Kidney tubule cell (primary cell): ENCODE results near the gene SHANK3.
"Not testable (repeated sequence)": the region's sequence is repeated elsewhere in the genome, so short reads cannot be mapped to it uniquely, and the experiment has no call there.

Experiments
- DNase-seq: peaks from one replicate; pipeline ENCODE4 v3.0.0-alpha.2; 2018; ENCODE audit warnings: low spot score

Gene SHANK3

GRCh38 chr22:50653256-50653655, 19.4 kb upstream of the SHANK3 start:
- DNase-seq = no peak

- not testable (repeated sequence) for DNase-seq
These were observed 18.0 kb upstream of the SHANK3 start for GRCh38 chr22:50654664-50655063.

DNA sequence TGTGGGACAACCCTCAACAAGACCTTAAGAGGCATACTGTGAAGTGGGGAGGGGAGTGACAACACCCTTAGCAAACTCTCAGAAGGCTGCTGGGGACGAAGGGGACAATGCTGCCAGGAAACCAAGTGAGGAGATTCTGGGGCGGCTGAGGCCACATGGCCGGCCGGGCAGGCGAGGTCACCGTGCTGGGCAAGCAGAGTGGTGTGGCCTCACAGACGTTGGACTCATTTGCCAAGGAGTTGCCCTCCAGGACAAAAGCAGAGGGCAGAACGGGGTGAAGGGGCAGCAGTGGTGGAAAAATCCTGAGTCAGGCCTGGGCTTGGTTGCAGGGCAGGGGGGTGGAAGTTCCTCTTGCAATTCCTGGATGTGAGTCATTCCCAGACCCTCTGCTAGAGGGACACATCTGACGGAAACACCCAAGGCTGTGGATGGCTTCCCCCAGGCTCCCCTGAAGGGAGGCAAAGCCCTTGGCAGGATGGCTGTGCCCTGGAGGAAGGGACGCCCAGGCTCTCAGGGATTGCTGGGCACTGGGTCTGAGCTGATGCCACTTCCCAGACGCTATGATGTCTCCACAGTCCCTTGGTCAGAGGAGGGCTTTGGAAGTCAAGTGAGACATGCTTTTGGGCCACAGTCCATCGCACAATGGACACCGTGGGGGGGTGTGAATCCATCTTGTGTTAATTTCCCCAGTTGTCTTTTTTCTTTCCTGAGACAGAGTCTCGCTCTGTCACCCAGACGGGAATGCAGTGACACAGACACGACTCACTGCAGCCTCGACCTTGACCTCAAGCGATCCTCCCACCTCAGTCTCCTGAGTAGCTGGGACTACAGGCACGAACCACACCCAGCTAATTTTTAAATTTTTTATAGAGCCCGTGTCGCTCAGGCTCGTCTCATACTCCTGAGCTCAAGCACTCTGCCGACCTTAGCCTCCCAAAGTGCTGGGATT, 16.2 kb upstream of the SHANK3 start:
- peak; percentile 87 for DNase-seq

GRCh38 chr22:50657925-50658324, 14.7 kb upstream of the SHANK3 start:
- no peak for DNase-seq

DNA sequence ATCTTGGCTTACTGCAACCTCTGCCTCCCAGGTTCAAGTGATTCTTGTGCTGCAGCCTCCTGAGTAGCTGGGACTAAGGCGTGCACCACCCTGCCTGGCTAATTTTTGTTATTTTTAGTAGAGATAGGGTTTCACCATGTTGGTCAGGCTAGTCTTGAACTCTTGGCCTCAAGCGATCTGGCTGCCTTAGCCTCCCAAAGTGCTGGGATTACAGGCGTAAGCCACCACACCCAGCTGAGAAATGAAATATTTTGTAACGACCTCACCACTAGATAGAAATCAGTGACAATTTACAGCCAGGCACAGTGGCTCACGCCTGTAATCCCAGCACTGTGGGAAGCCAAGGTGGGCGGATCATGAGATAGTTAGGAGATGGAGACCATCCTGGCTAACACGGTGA, 12.9 kb upstream of the SHANK3 start:
- not testable (repeated sequence) for DNase-seq

DNA sequence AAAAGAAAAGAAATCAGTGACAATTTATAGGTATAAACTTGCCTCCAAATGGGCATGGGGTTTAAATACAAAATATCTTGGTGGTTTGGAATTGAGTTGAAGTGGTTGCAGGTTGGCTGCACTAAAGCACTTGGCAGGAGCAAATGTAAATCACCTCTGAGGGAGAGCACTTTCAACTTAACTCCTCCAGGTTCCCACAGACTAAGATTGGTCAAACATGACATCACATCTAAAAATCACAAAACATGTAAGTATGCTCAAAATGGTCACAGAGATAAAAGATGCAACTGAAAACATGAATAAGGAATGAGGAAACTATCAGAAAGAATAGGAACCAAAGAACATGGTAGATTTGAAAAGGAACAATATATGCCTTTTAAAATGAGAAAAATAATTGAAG, 12.3 kb upstream of the SHANK3 start:
- no peak for DNase-seq

DNA sequence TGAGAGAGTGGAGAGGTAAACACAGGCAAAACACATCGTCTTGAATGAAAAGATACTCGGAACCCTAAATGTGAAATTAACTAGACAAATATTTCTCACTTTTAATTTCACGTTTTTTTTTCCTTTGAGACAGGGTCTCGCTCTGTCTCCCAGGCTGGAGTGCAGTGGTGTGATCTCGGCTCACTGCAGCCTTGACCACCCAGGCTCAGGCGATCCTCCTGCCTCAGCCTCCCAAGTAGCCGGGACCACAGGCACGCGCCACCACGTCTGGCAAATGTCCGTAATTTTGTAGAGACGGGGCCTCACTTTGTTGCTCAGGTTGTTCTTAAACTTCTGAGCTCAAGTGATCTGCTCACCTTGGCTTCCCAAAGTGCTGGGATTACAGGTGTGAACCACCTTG, 7.4 kb upstream of the SHANK3 start:
- no peak for DNase-seq

DNA sequence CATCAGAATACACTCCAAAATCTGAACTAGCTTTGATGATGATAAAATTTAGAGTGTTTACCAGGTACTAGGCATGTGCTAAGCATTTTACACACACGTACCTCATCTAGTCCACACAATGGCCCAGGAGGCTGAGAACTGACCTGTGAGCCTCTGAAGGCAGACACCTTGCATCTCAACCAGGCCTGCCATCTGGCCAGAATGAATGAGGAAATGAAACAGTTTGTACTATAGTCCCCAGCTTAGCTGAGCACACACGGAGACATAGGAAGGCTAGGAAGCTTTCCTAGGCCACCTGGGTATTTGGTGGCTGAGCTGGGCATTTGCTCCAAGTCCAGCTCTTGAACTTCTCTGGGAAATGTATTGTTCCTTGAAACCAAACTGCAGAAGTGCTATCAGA, 6.9 kb upstream of the SHANK3 start:
- DNase-seq = no peak

- DNase-seq = no peak
These were observed 2.1 kb upstream of the SHANK3 start for GRCh38 chr22:50670513-50670912.

GRCh38 chr22:50670914-50671538, 1.6 kb upstream of the SHANK3 start:
- DNase-seq = no peak

GRCh38 chr22:50671641-50672040, 982 bp upstream of the SHANK3 start:
- no peak for DNase-seq

GRCh38 chr22:50672041-50672440, 582 bp upstream of the SHANK3 start:
- DNase-seq = no peak

DNA sequence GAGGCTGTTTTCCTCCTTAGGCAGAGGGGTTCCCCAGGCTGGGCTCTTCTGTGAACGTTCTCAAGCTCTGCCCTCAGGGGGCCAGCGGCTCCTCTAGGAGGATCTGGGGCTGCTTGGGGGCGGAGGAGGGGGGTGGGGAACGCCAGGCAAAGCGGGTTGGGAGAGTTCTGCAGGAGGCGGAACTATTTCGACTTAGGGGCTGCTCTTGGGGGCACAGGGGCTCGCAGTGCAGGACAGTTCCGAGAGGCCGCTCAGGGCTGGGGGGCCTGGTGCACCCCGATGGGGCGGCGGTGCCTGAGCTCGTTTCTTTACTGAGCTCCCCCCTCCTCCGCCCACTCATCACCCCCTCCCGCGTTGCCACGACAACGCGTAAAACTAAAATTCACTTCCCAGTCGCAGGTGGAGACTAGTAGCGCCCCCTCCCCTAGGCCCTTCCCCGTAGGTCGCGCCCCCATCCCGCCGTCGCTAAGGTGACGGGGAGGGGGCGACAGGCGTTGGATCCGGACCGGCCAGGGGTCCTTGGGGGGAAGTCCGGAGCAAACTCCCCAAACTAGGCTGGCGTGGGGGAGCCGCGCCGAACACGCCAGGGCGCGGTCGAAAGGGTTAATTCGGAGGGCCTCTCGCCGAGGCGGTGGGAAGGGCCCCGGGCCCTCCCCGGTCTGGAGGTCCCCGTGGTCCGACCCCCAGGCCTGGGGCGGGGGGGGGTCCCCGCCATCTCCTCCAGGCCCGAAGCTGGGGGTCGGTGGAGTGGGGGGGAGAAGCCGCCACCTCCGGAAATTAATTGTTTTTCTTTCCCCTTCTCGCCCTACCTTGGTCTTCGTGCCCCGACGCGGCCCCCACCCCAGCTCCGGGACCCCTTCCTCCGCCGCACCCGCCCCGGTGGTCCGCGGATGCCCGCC, 857 bp downstream of the SHANK3 start:
- DNase-seq = no peak

- DNase-seq = no peak
These were observed 1.5 kb downstream of the SHANK3 start for GRCh38 chr22:50674130-50674500.

DNA sequence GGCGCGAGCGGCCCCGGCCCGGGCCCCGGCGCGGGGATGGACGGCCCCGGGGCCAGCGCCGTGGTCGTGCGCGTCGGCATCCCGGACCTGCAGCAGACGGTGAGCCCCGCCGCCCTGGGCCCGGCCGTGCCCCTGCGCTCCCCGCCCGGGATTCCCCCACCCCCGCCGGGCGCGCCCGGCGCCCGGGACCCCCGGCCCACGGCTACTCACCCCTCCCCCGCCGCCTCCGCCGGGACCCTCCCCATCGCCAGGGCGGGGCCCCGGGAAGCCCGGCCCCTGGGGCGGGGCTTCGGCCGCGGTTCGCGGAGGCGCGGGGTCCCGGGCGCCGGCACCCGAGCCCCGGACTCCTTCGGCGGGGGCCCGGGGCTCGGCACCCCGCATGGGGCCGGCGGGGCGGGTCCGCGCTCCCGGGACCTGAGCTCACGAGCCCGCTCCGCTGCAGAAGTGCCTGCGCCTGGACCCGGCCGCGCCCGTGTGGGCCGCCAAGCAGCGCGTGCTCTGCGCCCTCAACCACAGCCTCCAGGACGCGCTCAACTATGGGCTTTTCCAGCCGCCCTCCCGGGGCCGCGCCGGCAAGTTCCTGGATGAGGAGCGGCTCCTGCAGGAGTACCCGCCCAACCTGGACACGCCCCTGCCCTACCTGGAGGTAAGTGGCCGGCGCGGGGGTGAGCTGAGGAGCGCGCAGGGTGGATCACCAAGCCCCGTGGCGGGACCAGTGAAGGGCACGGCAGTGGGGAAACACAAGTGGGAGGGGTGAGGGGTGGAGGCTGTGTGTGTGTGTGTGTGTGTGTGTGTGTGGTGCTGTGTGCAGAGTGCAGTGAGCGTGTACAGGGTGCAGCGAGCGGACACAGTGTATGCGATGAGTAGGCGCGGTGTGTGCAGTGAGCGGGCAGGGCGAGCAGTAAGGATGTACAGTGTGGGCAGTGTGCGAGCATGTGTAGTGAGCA, 2.3 kb downstream of the SHANK3 start:
- peak; percentile 82 for DNase-seq

DNA sequence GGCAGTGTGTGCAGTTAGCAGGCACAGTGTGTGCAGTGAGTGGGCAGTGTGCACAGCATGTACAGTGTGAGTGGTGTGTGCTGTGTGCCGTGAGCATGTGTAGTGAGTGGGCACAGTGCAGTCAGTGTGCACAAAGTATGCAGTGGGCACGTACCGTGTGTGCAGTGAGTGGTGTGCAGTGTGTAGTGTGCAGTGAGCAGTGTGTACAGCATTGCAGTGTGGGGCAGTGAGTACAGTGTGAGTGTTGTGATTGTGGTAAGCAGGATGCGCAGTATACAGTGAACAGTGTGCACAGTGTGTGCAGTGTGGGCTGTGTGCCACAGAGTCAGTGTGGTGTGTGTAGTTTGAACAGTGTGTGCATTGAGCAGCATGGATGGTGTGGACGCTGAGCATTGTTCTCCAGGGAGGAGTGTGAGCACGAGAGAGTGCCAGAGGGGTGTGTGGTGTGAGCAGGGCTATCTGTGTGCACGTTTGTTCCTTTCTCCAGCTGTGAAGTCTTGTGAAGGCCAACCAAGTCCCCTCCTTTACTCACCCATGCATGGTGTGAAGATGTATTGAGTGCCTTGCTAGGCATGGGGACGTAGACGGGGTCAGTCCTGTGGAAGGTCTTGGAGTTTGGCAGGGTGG, 3.0 kb downstream of the SHANK3 start:
- DNase-seq = no peak

GRCh38 chr22:50676180-50676636, 3.6 kb downstream of the SHANK3 start:
- no peak for DNase-seq

DNA sequence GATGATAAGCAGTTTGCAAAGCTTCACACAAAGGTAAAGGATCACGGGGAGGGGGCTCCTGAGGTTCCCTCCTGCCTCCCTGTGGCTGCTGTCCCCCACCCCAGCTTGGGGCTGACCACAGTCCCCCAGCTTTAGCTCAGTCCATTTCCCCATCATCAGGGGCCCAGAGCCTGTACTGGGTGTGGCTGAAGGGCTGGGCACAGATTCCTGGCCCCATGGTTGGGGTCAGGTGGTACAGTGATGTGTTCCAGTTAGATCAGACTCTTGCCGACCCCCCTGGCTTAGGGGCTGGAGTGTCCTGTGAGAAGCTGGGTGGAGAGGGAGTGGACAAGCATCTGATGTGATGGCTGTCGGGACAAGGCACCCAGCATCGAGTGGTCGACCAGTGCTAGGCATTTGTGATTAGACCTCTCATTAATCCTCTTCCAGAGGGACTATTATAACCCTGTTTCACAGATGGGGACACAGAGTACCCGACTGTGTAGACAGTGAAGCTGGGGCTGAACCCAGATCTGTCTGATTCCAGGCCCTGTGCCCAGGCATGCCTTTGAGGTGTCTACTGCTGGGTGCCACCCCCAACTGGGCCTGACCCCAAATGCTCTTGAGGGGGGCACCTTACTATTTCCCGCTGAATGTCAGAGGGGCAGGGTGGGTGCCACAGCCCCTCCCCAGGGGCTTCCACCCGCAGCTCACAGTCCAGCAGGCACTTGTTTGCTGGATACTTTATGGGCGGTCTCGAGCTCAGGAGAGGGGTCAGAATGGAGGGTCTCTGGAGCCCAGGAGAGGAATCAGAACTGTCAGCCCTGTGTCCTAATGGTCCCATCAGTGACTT, 4.3 kb downstream of the SHANK3 start:
- no peak for DNase-seq

DNA sequence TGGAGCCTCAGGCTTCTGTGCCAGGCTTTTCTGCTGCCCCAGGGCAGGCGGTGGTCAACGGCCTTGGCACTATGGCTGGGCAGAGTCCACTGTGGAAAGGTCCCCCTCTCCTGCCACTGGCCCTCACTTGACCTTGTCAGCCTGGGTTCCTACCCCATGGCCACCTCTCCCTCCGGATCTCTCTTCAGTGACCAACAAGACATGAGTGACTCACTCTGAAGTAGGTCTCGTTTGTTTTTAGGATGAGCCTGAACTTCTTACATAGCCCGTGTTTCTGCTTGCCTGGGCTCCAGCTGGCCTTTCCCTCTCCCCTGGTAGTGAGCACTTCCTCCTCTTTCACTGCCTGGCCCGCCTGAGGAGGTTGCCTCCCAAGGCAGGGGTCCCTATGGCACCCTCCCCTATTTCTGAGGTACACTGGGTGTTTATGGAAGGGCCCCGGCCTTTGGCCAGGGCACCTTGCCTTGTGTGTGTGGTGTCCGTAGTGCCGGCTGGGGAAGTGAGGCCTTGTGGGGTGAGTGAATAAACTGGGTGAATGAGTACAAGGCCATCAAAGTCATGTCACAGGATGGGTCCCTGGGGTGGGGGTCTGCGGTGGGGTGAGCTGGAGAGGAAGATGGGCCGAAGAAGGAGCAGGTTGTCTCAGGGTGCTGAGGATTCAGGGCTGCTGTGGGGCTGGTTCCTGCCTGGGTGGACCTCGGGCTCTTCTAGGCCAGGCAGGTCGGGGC, 5.0 kb downstream of the SHANK3 start:
- DNase-seq = no peak
